Chondrocyte (in vitro differentiated cells): ENCODE data around the gene PTPRN2. TPM values are rescaled to one million over a fixed set of nuclear protein-coding genes. Genes with fewer than 3 reads are reported as not detected.

Experiments
- DNase-seq: peaks from one replicate; pipeline ENCODE4 v3.0.0; 2021; ENCODE audit warnings: mixed read lengths, low spot score
- H3K27ac Mint-ChIP-seq: one replicate; pipeline ENCODE4 v1.8.0; 2021; ENCODE audit warnings: mild to moderate bottlenecking, moderate library complexity, mixed read lengths; ENCODE audit not compliant: unreplicated experiment
- H3K27me3 Mint-ChIP-seq: 2 replicates; pipeline ENCODE4 v1.8.0; 2021; ENCODE audit warnings: low read depth, mixed read lengths
- H3K36me3 Mint-ChIP-seq: 2 replicates; pipeline ENCODE4 v1.8.0; 2021; ENCODE audit warnings: low read depth, mixed read lengths
- H3K4me1 Mint-ChIP-seq: 2 replicates; pipeline ENCODE4 v1.8.0; 2021; ENCODE audit warnings: low read depth, mild to moderate bottlenecking, mixed read lengths
- H3K4me3 Mint-ChIP-seq: one replicate; pipeline ENCODE4 v1.8.0; 2021; ENCODE audit warnings: mild to moderate bottlenecking, moderate library complexity, mixed read lengths; ENCODE audit not compliant: unreplicated experiment
- H3K9me3 Mint-ChIP-seq: 2 replicates; pipeline ENCODE4 v1.8.0; 2021; ENCODE audit warnings: low read depth, mixed read lengths
- total RNA-seq: library from RNA; stranded (reverse); gene quantifications from 3 replicates; pipeline ENCODE4 v1.2.1, GENCODE V29; 2021
- TF ChIP-seq, protein P1 (sequence below): fragments of 200-600 bp; sonication (generic); IDR thresholded peaks from 2 replicates; pipeline ENCODE4 v1.5.0; 2021; ENCODE audit warnings: antibody characterized with exemption, mild to moderate bottlenecking, moderate library complexity

PTPRN2 gene
- total RNA-seq, 1 donor from 2014 or later, result 0.30 TPM

DNA sequence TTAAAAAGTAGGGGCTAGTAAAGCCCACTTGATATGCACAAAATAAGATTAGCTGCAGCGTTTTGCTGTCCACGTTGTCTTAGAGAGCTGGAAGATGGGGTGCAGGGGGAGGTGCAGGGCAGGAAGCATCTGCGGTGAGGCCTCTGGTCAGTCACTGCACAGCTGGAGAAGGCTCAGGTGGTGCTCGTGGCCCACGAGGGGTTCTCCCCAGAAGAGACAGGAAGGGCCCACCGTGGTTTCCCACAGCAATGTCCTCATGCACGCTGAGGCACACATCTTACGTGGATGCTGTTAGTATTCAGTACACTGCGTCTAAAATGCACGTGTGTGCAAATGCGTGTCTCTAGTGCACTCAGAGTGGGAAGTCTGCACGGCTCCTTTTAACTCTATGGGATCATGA lies 582.1 kb downstream of the PTPRN2 start:
- Mint-ChIP-seq H3K27ac (no peak overlapping the region), H3K36me3 (no peaks in the 10 kb centered on the region), H3K4me3 (no peak overlapping the region), H3K4me1 (peaks cover 3% of the 10 kb centered on the region), H3K27me3 (peaks cover 15% of the 10 kb centered on the region), H3K9me3 (no peaks in the 10 kb centered on the region)
- DNase-seq, result no peak
- TF ChIP-seq, protein P1, sequence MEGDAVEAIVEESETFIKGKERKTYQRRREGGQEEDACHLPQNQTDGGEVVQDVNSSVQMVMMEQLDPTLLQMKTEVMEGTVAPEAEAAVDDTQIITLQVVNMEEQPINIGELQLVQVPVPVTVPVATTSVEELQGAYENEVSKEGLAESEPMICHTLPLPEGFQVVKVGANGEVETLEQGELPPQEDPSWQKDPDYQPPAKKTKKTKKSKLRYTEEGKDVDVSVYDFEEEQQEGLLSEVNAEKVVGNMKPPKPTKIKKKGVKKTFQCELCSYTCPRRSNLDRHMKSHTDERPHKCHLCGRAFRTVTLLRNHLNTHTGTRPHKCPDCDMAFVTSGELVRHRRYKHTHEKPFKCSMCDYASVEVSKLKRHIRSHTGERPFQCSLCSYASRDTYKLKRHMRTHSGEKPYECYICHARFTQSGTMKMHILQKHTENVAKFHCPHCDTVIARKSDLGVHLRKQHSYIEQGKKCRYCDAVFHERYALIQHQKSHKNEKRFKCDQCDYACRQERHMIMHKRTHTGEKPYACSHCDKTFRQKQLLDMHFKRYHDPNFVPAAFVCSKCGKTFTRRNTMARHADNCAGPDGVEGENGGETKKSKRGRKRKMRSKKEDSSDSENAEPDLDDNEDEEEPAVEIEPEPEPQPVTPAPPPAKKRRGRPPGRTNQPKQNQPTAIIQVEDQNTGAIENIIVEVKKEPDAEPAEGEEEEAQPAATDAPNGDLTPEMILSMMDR, result no peak

DNA sequence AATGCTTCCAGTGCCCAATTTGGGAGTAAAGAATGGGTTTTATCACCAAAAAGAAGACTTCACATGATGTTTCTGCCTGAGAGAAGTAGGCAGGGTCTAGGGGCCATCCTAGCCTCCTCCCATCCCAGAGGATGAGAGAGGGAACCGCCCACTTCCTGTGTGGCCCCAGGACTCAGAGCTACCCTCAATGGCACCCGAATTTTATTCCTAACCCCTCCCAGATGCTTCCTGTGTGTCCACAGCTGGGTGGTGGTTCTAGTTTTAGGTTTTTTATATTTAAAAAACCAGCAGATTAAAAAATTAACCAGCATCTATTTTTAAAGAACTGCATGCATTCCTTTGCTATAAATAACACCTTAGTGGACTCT lies 583.5 kb downstream of the PTPRN2 start:
- no peak overlapping the region for H3K4me3 Mint-ChIP-seq
- H3K36me3 Mint-ChIP-seq, result no peaks in the 10 kb centered on the region
- peaks cover 3% of the 10 kb centered on the region for H3K4me1 Mint-ChIP-seq
- TF ChIP-seq, protein P1, result no peak
- H3K27me3 Mint-ChIP-seq, result peaks cover 7% of the 10 kb centered on the region
- no peaks in the 10 kb centered on the region for H3K9me3 Mint-ChIP-seq
- no peak for DNase-seq
- H3K27ac Mint-ChIP-seq, result no peak overlapping the region

DNA sequence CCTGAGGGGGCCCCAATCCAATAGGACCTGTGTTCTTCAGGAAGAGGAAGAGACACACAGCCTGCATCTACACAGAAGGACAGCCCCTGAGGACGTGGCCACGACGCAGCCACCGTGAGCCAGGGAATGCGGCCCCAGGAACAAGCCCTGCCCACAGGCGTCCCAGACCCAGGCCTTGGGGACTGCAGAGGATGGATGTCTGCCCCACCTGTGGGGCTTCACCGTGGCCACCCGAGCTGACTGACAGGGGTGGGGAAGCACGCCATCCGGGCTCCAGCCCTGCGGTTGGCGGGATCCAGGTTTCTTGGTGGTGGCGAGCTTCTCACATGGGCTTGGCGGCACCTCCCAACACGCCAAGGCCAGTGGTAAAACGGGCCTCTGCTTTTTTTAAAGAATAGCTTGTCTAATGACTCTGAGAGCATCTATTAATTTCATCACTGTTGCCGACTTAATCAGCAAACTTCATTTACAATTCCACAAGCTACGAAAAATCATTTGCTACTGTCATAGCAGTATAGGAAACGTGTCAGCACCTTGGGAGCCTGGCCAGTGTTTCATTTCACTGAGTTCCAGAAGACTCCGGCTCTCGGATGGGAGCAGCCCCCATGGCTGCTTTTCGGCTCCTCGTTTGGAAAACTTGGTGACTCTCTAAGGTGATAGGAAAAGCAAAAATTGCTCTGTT lies 584.0 kb downstream of the PTPRN2 start:
- peaks cover 2% of the 10 kb centered on the region for H3K27me3 Mint-ChIP-seq

DNA sequence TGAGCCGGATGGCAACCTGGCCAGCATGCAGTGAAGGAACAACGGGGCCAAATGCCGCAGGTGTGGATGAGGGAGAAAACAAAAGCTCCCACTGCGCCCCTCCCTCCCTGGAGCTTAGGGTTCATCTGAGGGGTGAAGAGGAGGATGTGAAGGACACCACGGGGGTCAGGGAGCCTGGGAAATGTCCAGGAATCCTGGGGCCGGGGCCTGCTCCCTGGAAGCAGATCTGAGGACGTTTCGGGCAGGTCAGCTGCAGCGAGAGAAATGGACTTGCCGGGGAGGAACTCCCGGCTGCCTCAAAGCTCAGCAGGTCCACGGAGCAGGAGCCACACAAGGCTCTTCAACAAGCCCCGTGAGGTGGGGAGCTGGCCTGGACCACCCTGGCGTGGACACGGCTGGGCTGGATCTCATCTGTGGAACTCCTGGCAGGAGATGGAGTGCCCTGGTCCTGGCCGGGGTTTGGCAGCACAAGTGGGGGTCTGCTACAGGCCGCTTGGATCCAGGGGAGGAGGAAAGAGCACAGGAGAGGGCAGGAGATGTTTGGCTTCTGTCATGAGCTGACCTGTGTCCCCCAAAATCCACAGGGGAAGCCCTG lies 585.0 kb downstream of the PTPRN2 start:
- DNase-seq, result no peak
- Mint-ChIP-seq H3K27ac (no peak overlapping the region), H3K27me3 (no peaks in the 10 kb centered on the region), H3K4me1 (peaks cover 3% of the 10 kb centered on the region), H3K9me3 (no peaks in the 10 kb centered on the region), H3K36me3 (no peaks in the 10 kb centered on the region), H3K4me3 (no peak overlapping the region)
- TF ChIP-seq, protein P1, result no peak

More for the DNA sequence above, 584.0 kb downstream of the PTPRN2 start:
- H3K27ac Mint-ChIP-seq, result no peak overlapping the region
- TF ChIP-seq, protein P1, result no peak
- no peaks in the 10 kb centered on the region for H3K9me3 Mint-ChIP-seq
- no peak for DNase-seq
- no peaks in the 10 kb centered on the region for H3K36me3 Mint-ChIP-seq
- H3K4me1 Mint-ChIP-seq, result peaks cover 3% of the 10 kb centered on the region
- H3K4me3 Mint-ChIP-seq, result no peak overlapping the region

DNA sequence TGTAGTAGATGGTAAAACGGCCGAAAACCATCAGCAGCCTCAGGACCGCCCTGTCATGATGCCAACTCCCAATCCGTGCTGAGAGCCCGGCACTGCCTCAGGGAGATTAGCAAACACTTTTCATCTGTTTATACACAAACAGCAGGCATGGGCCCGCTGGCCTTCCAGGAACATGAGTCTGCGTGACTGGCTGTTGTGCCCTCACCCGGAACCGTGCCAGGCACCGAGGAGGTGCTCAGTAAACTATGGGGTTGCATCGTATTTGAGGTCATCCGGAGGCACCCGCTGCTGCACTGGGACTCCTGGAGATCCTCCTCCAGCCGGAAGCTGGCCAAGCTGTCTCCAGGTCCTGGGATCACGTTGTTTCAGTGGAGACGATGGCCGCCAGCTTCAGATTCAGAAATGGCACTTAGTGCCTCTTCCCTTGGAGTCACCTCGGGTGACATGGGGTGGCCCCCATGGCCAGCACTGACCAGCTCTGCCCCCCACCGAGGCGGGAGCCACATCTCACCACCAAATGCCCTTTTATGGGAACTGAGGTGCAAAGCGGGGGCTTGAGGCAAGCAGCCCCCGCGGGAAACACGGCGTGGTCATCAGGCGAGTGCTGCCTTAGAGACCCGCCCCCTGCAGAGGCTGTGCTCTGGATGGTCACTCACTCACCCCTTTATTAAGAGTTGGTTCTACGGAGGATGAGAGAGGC lies 585.9 kb downstream of the PTPRN2 start:
- Mint-ChIP-seq H3K27ac (no peak overlapping the region), H3K27me3 (no peaks in the 10 kb centered on the region)

More for the DNA sequence above, 585.9 kb downstream of the PTPRN2 start:
- no peaks in the 10 kb centered on the region for H3K9me3 Mint-ChIP-seq
- TF ChIP-seq, protein P1, result no peak
- no peak for DNase-seq
- H3K4me1 Mint-ChIP-seq, result peaks cover 3% of the 10 kb centered on the region
- no peak overlapping the region for H3K4me3 Mint-ChIP-seq
- H3K36me3 Mint-ChIP-seq, result no peaks in the 10 kb centered on the region
